ENCODE results near the gene GNG7.

DNA sequence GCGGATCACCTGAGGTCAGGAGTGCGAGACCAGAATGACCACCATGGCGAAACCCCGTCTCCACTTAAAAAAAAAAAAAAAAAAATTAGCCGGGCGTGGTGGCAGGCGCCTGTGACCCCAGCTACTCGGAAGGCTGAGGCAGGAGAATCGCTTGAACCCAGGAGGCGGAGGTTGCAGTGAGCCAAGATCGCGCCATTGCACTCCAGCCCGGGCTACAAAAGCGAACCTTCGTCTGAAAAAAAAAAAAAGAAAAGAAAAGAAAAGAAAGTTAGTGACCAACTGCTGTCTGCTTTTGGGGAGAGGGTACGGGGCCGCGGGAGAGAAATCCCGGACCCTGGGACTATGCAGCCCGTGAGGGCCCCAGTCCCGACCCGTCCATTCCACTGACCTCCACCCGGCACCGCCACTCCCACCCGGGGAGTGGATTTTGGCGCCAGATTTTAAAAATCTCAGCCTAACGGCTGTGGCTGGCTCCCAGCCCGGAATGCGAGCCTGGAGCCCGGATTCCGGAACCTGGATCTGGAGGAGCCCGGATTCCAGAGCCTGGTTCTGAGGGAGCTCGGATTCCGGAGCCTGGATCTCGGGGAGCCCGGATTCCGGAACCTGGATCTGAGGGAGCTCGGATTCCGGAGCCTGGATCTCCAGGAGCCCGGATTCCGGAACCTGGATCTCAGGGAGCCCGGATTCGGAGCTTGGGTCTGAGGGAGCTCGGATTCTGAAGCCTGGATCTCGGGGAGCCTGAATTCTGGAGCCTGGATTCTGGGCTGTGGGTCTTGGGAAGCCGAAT is 239.7 kb downstream of the GNG7 start:
- TF ChIP-seq POLR2AphosphoS5 (IDR thresholded peaks at IDR 0.05): peak; percentile 81
- TF ChIP-seq, protein P1, sequence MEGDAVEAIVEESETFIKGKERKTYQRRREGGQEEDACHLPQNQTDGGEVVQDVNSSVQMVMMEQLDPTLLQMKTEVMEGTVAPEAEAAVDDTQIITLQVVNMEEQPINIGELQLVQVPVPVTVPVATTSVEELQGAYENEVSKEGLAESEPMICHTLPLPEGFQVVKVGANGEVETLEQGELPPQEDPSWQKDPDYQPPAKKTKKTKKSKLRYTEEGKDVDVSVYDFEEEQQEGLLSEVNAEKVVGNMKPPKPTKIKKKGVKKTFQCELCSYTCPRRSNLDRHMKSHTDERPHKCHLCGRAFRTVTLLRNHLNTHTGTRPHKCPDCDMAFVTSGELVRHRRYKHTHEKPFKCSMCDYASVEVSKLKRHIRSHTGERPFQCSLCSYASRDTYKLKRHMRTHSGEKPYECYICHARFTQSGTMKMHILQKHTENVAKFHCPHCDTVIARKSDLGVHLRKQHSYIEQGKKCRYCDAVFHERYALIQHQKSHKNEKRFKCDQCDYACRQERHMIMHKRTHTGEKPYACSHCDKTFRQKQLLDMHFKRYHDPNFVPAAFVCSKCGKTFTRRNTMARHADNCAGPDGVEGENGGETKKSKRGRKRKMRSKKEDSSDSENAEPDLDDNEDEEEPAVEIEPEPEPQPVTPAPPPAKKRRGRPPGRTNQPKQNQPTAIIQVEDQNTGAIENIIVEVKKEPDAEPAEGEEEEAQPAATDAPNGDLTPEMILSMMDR (IDR thresholded peaks at IDR 0.05): no peak
